GM21367 (cell line): ENCODE results near the gene ADH1B.
"Not testable (repeated sequence)": the region's sequence is repeated elsewhere in the genome, so short reads cannot be mapped to it uniquely, and the experiment has no call there.

Source experiments
- ATAC-seq: cut with Tn5 transposase; IDR thresholded peaks from one replicate; pipeline ENCODE4 v1.9.1; 2021; ENCODE audit not compliant: unreplicated experiment

ADH1B gene

GRCh38 chr4:99324979-99325378, 3.8 kb upstream of the ADH1B start:
- ATAC-seq: no peak

- ATAC-seq: no peak
Observed at GRCh38 chr4:99324361-99324760, 3.2 kb upstream of the ADH1B start.

- no peak for ATAC-seq
Observed at GRCh38 chr4:99323756-99324155, 2.6 kb upstream of the ADH1B start.

GRCh38 chr4:99317811-99318210, 3.4 kb downstream of the ADH1B start:
- ATAC-seq: not testable (repeated sequence)

GRCh38 chr4:99317354-99317753, 3.8 kb downstream of the ADH1B start:
- ATAC-seq: no peak

GRCh38 chr4:99315839-99316238, 5.4 kb downstream of the ADH1B start:
- no peak for ATAC-seq

GRCh38 chr4:99314211-99314610, 7.0 kb downstream of the ADH1B start:
- ATAC-seq: no peak

GRCh38 chr4:99310389-99310788, 10.8 kb downstream of the ADH1B start:
- ATAC-seq: no peak

GRCh38 chr4:99305638-99306400, 15.4 kb downstream of the ADH1B start:
- ATAC-seq: no peak

GRCh38 chr4:99301376-99302164, 19.6 kb downstream of the ADH1B start:
- no peak for ATAC-seq

- ATAC-seq: no peak
Observed at GRCh38 chr4:99300934-99301333, 20.3 kb downstream of the ADH1B start.

- ATAC-seq: no peak
Observed at GRCh38 chr4:99293357-99293756, 27.8 kb downstream of the ADH1B start.

GRCh38 chr4:99290848-99291786, 30.1 kb downstream of the ADH1B start, which contains the start of gene ADH1A:
ADH1A (minus strand) TSS chr4:99290985; CDS start chr4:99290914, 71 bp downstream.
- ATAC-seq: no peak

GRCh38 chr4:99285387-99285786, 35.8 kb downstream of the ADH1B start:
- ATAC-seq: no peak

- ATAC-seq: no peak
Observed at GRCh38 chr4:99282731-99283130, 38.5 kb downstream of the ADH1B start.

- ATAC-seq: no peak
Observed at GRCh38 chr4:99281261-99281660, 39.9 kb downstream of the ADH1B start.

- ATAC-seq: no peak
Observed at GRCh38 chr4:99276417-99276816, 44.8 kb downstream of the ADH1B start.

- ATAC-seq: no peak
Observed at GRCh38 chr4:99275885-99276284, 45.3 kb downstream of the ADH1B start.

GRCh38 chr4:99275050-99275449, 46.2 kb downstream of the ADH1B start:
- no peak for ATAC-seq

- no peak for ATAC-seq
Observed at GRCh38 chr4:99273704-99274103, 47.5 kb downstream of the ADH1B start.

- ATAC-seq: no peak
Observed at GRCh38 chr4:99264927-99265326, 56.3 kb downstream of the ADH1B start.
